H7 (cell line): ENCODE measurements around the gene MICOS13. TPM values are rescaled to one million over a fixed set of nuclear protein-coding genes. Genes with fewer than 3 reads are reported as not detected.

Experiments
- DNase-seq: peaks from one replicate; pipeline ENCODE4 v3.0.0; 2012
- H3K27me3 ChIP-seq: 2 replicates; pipeline ENCODE4 v1.6.0; 2011; ENCODE audit warnings: mild to moderate bottlenecking, low read length; ENCODE audit not compliant: control insufficient read depth, insufficient read depth
- H3K36me3 ChIP-seq: replicated peaks from 2 replicates; pipeline ENCODE4 v1.5.1; 2011; ENCODE audit warnings: low read length; ENCODE audit not compliant: control insufficient read depth, insufficient read depth
- H3K4me3 ChIP-seq: 2 replicates; pipeline ENCODE4 v1.5.1; 2011; ENCODE audit warnings: low read depth, mild to moderate bottlenecking, control low read depth, low read length, moderate library complexity; ENCODE audit not compliant: insufficient read depth
- total RNA-seq: library from RNA; depleted of rRNA; stranded (reverse); fragments of >200 nt; shearing (Covaris generic); gene quantifications from 2 replicates; pipeline ENCODE4 v1.2.3, GENCODE V29; 2014

Gene MICOS13
- total RNA-seq, 1 experiment from 2014 or later: 71.4 TPM

DNA sequence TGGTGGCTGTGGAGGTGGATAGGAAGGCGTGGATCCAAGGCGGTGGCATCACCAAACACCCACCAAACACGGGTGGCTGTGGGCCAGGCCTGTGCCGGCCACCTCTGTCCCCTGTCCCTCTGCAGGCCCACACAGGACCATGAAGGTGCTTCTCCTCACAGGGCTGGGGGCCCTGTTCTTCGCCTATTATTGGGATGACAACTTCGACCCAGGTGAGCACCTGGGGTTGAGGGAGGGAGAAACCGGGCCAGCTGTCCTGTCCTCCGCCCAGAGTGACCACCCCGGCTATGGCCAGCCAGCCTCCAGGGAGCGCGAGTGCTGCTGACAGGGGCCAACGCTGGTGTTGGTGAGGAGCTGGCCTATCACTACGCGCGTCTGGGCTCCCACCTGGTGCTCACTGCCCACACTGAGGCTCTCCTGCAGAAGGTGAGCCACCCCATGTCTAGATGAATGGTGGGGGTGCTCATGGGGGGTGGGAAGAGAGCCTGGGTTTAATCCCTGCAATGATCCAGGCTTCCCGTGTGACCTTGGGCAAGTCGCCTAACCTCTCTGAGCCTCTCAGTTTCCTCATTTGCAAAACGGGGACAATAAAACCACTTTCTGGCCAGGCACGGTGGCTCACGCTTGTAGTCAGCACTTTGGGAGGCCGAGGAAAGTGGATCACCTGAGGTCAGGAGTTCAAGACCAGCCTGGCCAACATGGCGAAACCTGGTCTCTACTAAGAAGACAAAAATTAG is 4.5 kb upstream of the MICOS13 start:
- no peak overlapping the region for H3K4me3 ChIP-seq
- no peak for DNase-seq
- no peaks in the 10 kb centered on the region for H3K36me3 ChIP-seq
- H3K27me3 ChIP-seq: peaks cover 2% of the 10 kb centered on the region; the same call in 1 of the 2 replicates

- DNase-seq: no peak
- H3K36me3 ChIP-seq: no peaks in the 10 kb centered on the region
- no peak overlapping the region for H3K4me3 ChIP-seq
- H3K27me3 ChIP-seq: peaks cover 2% of the 10 kb centered on the region; the same call in 1 of the 2 replicates
Observed at GRCh38 chr19:5683177-5683886, 3.0 kb upstream of the MICOS13 start.

- Histone ChIP-seq H3K4me3 (no peak overlapping the region), H3K36me3 (no peaks in the 10 kb centered on the region; the same call in 1 of the 2 replicates), H3K27me3 (peaks cover 2% of the 10 kb centered on the region; the same call in 1 of the 2 replicates)
- DNase-seq: no peak
Observed at GRCh38 chr19:5682107-5682482, 1.8 kb upstream of the MICOS13 start.

DNA sequence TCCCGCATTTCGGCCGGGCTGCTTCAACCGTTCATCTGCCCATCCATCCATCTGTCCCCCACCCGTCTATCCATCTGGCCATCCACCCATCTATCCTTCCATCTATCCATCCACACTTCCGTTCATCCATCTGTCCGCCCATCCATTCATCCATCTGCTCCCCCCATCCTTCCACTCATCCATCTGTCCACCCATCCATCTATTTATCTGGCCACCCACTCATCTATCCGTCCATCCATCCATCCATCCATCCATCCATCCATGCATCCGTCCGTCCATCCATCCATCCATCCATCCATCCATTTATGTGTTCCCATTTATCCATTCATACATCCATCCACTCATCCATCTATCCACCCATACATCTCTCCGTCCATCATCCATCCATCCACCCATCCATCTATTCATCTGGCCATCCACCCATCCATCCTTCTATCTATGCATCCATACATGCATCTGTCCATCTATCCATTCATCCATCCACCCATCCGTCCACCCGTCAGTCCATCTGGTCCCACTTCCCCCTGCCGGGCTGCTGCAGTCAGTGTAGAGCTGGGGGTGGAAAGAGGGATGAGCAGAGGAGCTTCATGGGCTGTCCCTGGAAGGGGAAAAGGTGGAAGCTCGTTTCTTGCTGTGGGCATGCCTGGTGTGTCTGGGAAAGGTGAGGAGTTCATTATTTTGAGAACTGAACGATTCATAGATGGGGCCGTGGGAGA is 1.2 kb upstream of the MICOS13 start:
- Histone ChIP-seq H3K36me3 (no peaks in the 10 kb centered on the region; the same call in 1 of the 2 replicates), H3K4me3 (peak overlapping the region; percentile 70), H3K27me3 (peaks cover 2% of the 10 kb centered on the region; the same call in 1 of the 2 replicates)
- no peak for DNase-seq

GRCh38 chr19:5680084-5680436 is 256 bp downstream of the MICOS13 start:
- DNase-seq: no peak
- peaks cover 2% of the 10 kb centered on the region; the same call in 1 of the 2 replicates for H3K27me3 ChIP-seq
- H3K4me3 ChIP-seq: peak overlapping the region; percentile 82
- H3K36me3 ChIP-seq: no peaks in the 10 kb centered on the region; the same call in 1 of the 2 replicates

GRCh38 chr19:5679289-5680083 is 830 bp downstream of the MICOS13 start:
- H3K4me3 ChIP-seq: peak overlapping the region; percentile 82
- DNase-seq: peak; percentile 66
- H3K27me3 ChIP-seq: peaks cover 2% of the 10 kb centered on the region; the same call in 1 of the 2 replicates
- H3K36me3 ChIP-seq: no peaks in the 10 kb centered on the region; the same call in 1 of the 2 replicates

DNA sequence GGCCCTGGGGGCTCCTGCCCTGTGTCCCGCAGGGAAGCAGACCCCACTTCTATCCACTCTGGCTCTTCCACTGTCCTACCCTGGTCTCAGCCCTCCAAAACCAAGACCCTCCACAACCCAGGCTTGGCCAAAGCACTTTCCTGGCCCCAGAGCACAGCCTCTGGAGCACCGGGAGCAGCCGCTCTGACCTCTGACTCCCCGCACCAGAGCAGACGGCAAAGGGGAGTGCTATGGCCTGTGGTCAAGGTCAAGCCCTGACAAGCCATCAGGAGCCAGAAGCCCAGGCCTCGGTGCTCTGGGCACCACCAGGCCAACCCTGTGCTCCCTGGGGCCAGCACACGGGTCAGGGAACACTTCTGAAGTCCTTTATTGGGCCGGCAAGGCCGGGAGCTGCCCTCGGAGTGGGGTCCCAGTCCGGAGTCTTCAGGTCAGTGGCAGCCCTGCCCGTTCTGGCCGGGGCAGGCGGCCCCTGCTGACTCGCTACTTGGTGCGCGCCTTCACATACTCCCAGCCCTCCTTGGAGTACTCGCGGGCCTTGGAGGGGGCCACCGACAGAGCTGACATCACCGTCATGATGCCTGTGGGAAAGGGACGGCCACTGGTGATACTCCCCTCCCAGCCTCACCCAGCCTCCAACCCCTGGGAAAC is 2.1 kb downstream of the MICOS13 start:
- Histone ChIP-seq H3K27me3 (peaks cover 2% of the 10 kb centered on the region; the same call in 1 of the 2 replicates), H3K36me3 (no peaks in the 10 kb centered on the region; the same call in 1 of the 2 replicates), H3K4me3 (no peak overlapping the region)
- DNase-seq: peak; percentile 51

- Histone ChIP-seq H3K4me3 (no peak overlapping the region), H3K27me3 (peaks cover 2% of the 10 kb centered on the region; the same call in 1 of the 2 replicates), H3K36me3 (no peaks in the 10 kb centered on the region; the same call in 1 of the 2 replicates)
- DNase-seq: peak; percentile 39
Observed at GRCh38 chr19:5677580-5677979, 2.7 kb downstream of the MICOS13 start.

DNA sequence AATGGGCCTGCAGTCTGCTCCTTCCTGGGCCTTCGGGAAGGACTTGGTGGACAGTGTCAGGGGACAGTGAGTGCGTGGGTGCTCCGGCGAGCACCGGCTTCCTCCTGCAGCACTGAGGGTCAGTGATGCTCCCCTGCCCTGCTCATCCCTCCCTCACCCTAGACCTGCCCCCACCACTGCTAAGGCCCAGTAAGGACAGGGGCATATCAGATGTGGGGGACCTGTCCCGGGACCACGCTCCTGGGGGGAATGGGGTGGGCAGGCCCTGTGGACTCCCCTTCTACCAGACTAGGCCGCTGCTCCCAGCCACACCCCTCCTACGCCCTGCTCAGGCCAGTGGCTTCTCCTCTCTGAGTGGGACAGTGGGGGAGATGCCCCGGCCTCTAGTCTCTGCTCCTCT is 3.2 kb downstream of the MICOS13 start:
- Histone ChIP-seq H3K27me3 (peaks cover 2% of the 10 kb centered on the region; the same call in 1 of the 2 replicates), H3K36me3 (no peaks in the 10 kb centered on the region; the same call in 1 of the 2 replicates), H3K4me3 (no peak overlapping the region)
- no peak for DNase-seq

DNA sequence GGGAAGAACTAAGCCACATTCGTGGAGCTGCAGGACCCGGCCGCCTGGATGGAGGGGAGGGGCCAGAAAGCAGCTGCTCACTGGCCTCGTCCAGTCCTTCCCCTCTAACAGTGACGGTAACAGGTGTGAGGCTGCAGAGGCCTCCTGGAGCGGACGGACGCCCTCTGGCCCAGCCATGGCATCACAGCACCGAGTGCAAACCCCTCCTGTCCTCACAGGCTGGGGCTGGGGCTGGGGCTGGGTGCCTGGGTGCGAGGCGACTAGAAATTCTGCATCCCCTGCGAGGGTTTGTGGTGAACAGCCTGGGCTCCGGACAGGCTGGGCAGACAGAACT is 3.6 kb downstream of the MICOS13 start:
- Histone ChIP-seq H3K4me3 (no peak overlapping the region), H3K27me3 (peaks cover 2% of the 10 kb centered on the region; the same call in 1 of the 2 replicates), H3K36me3 (no peaks in the 10 kb centered on the region; the same call in 1 of the 2 replicates)
- DNase-seq: peak; percentile 64

- H3K4me3 ChIP-seq: no peak overlapping the region
- DNase-seq: no peak
- peaks cover 2% of the 10 kb centered on the region; the same call in 1 of the 2 replicates for H3K27me3 ChIP-seq
- no peaks in the 10 kb centered on the region; the same call in 1 of the 2 replicates for H3K36me3 ChIP-seq
Observed at GRCh38 chr19:5676105-5676771, 4.1 kb downstream of the MICOS13 start.

DNA sequence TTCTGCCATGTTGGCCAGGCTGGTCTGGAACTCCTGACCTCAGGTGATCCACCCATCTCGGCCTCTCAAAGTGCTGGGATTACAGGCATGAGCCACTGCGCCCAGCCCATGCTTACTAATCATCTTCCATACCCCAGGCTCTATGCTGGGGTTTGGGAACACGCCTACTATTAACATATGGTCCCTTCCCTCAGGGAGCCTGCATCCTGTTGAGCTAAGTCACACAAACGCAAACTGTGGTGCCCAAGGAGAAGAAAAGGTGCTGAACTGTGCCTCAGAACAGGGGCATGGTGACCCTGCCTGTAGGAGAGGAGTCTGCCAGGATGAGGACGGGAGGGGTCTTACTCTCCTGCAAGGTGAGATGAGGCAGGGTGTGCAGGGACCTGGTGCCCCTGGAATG is 5.6 kb downstream of the MICOS13 start:
- Histone ChIP-seq H3K27me3 (no peaks in the 10 kb centered on the region), H3K4me3 (no peak overlapping the region), H3K36me3 (peaks cover 1% of the 10 kb centered on the region)
- no peak for DNase-seq

DNA sequence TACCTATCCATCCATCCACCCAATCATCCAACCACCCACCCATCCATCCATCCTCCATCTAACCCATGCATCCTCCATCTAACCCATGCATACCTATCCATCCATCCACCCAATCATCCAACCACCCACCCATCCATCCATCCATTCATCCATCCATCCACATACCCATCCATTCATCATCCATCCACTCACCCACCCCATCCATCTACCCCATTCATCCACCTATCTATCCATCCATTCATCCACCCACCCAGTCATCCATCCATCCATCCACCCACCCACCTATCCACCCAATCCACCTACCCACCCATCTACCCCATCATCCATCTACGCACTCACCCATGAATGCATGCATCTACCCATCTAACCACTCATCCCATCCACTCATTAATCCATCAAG is 6.6 kb downstream of the MICOS13 start:
- Histone ChIP-seq H3K4me3 (no peak overlapping the region), H3K36me3 (peaks cover 7% of the 10 kb centered on the region), H3K27me3 (no peaks in the 10 kb centered on the region)
- no peak for DNase-seq
